ENCODE results near the gene ZIC5.
"Not testable (repeated sequence)": the region's sequence is repeated elsewhere in the genome, so short reads cannot be mapped to it uniquely, and the experiment has no call there.

The ZIC5 gene

GRCh38 chr13:99959540-99960230 lies 11.9 kb downstream of the ZIC5 start:
- no peak for DNase-seq

GRCh38 chr13:99959127-99959539 lies 12.4 kb downstream of the ZIC5 start:
- no peak for DNase-seq

GRCh38 chr13:99958406-99959126 lies 13.0 kb downstream of the ZIC5 start:
- no peak for DNase-seq

- DNase-seq = no peak
These were observed 14.9 kb downstream of the ZIC5 start for GRCh38 chr13:99956473-99957349.

- DNase-seq = no peak
These were observed 15.7 kb downstream of the ZIC5 start for GRCh38 chr13:99955747-99956472.

- DNase-seq = no peak
These were observed 16.3 kb downstream of the ZIC5 start for GRCh38 chr13:99955107-99955746.

- no peak for DNase-seq
These were observed 18.3 kb downstream of the ZIC5 start for GRCh38 chr13:99953138-99953755.

GRCh38 chr13:99951666-99952065 lies 19.9 kb downstream of the ZIC5 start:
- DNase-seq = not testable (repeated sequence)

- DNase-seq = no peak
These were observed 21.7 kb downstream of the ZIC5 start for GRCh38 chr13:99949679-99950413.

GRCh38 chr13:99948907-99949678 lies 22.5 kb downstream of the ZIC5 start:
- no peak for DNase-seq

GRCh38 chr13:99948411-99948810 lies 23.2 kb downstream of the ZIC5 start:
- DNase-seq = no peak

- no peak for DNase-seq
These were observed 23.9 kb downstream of the ZIC5 start for GRCh38 chr13:99947666-99948065.

GRCh38 chr13:99945515-99945914 lies 26.1 kb downstream of the ZIC5 start:
- not testable (repeated sequence) for DNase-seq

GRCh38 chr13:99944606-99945005 lies 27.0 kb downstream of the ZIC5 start:
- DNase-seq = no peak

GRCh38 chr13:99944102-99944501 lies 27.5 kb downstream of the ZIC5 start:
- no peak for DNase-seq

- no peak for DNase-seq
These were observed 29.7 kb downstream of the ZIC5 start for GRCh38 chr13:99941911-99942310.

- no peak for DNase-seq
These were observed 30.5 kb downstream of the ZIC5 start for GRCh38 chr13:99941086-99941485.

- no peak for DNase-seq
These were observed 32.9 kb downstream of the ZIC5 start for GRCh38 chr13:99938635-99939034.

- no peak for DNase-seq
These were observed 35.8 kb downstream of the ZIC5 start for GRCh38 chr13:99935772-99936171.

- DNase-seq = no peak
These were observed 38.7 kb downstream of the ZIC5 start for GRCh38 chr13:99932912-99933311.
